Mucosa of stomach (tissue), 1 donor: Measurements from ENCODE around the gene C9orf85.
"Not testable (repeated sequence)": the region's sequence is repeated elsewhere in the genome, so short reads cannot be mapped to it uniquely, and the experiment has no call there.

ENCODE experiments used
- H3K27me3 ChIP-seq: one replicate; pipeline ENCODE4 v1.7.0; 2013; ENCODE audit warnings: mild to moderate bottlenecking, low read length; ENCODE audit not compliant: control insufficient read depth, insufficient read depth
- H3K36me3 ChIP-seq: one replicate; pipeline ENCODE4 v1.7.0; 2013; ENCODE audit warnings: low read length; ENCODE audit not compliant: control insufficient read depth, insufficient read depth
- H3K4me1 ChIP-seq: one replicate; pipeline ENCODE4 v1.7.0; 2013; ENCODE audit warnings: mild to moderate bottlenecking, low read length; ENCODE audit not compliant: control insufficient read depth, insufficient read depth
- H3K4me3 ChIP-seq: one replicate; pipeline ENCODE4 v1.7.0; 2013; ENCODE audit warnings: low read length
- H3K9ac ChIP-seq: one replicate; pipeline ENCODE4 v1.7.0; 2013; ENCODE audit warnings: mild to moderate bottlenecking, low read length, moderate library complexity
- H3K9me3 ChIP-seq: one replicate; pipeline ENCODE4 v1.7.0; 2013; ENCODE audit warnings: mild to moderate bottlenecking, low read length, moderate library complexity; ENCODE audit not compliant: control insufficient read depth
- donor health status: Pancreatic carcinoma.

The C9orf85 gene

DNA sequence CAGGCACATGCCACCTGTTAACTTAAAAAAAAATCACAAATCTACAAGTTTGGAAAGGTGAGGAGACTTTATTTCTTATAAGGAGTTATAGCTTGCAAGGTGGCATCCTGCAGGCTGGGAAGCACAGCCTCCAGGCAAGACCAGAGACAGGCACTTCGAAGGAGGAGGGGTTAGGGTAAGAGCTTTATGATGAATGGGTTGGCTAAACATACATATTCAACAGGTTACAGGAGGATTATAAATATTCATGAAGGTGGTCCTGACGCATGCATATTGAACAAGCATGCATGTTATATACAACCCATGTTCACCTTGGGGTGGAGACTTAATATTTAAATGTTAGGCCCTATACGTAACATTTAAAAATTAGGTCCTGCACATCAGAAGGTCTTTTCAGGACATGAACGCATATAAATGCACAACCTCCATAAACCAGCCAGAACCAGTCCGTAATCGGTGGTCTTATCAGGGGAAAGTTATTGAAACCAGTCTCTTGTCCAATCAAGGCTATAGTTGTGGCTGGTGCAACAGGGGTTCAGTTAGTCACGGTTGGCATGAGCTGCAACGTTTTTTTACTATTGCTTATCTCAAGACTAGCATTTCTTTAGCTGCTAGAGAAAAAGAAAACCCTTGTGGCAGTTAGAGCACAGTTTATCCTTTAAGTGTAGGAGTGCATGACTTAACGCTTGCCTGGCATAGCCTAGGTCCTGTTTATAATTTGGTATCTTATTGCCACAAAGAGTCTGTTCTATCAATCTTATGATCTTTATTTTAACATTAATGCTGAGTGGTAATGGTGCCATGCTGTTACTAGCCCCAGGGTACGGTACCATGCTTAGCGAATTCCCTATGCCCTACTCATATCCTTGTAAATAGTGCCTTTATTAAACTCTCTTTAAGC, 76.3 kb downstream of the C9orf85 start:
- no peak overlapping the region for H3K9ac ChIP-seq
- no peak overlapping the region for H3K4me3 ChIP-seq
- no peaks in the 10 kb centered on the region for H3K4me1 ChIP-seq
- no peaks in the 10 kb centered on the region for H3K36me3 ChIP-seq
- no peaks in the 10 kb centered on the region for H3K9me3 ChIP-seq
- H3K27me3 ChIP-seq, result no peaks in the 10 kb centered on the region

DNA sequence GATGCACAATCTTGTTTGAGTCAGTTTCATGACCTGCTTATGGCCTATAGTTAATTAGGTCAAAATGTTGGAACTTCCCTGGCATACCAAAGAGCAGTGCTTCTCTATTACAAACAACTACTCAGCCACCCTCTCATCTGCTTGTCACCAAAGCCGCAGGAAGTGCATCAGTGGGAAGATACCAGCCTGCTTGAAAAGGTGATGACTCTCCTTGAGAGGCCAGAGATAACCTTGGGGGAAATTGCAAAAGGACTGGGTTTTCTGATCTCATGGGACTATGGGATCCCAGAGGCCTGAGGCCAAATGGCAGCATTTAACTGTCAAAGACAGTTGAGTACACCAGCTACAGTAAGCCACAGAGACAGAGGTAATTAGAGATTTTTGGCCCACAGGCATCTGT, 79.0 kb downstream of the C9orf85 start:
- H3K4me1 ChIP-seq, result no peaks in the 10 kb centered on the region
- no peak overlapping the region for H3K9ac ChIP-seq

DNA sequence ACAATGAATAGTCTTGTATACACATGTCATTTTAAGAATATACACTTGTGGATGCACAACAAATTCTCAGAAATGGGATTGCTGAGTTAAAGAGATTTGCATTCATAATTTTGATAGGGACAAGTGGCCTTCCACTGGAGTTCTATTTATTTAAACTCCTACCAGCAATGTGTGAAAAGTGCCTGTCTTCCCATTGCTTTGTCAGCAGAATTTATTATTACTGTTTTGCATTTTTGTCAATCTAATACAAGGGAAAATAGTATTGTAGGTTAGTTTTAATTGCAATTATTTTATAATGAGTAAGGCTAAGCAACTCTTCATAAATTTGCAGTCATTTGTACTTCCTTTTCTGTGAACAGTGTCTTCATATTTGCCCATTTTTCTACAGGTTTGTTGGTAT, 94.0 kb downstream of the C9orf85 start:
- Histone ChIP-seq H3K9me3 (no peaks in the 10 kb centered on the region), H3K27me3 (no peaks in the 10 kb centered on the region), H3K4me3 (no peak overlapping the region), H3K9ac (no peak overlapping the region), H3K4me1 (no peaks in the 10 kb centered on the region), H3K36me3 (no peaks in the 10 kb centered on the region)

More for the DNA sequence above, 79.0 kb downstream of the C9orf85 start:
- H3K4me3 ChIP-seq, result no peak overlapping the region
- no peaks in the 10 kb centered on the region for H3K36me3 ChIP-seq
- no peaks in the 10 kb centered on the region for H3K27me3 ChIP-seq
- H3K9me3 ChIP-seq, result no peaks in the 10 kb centered on the region

DNA sequence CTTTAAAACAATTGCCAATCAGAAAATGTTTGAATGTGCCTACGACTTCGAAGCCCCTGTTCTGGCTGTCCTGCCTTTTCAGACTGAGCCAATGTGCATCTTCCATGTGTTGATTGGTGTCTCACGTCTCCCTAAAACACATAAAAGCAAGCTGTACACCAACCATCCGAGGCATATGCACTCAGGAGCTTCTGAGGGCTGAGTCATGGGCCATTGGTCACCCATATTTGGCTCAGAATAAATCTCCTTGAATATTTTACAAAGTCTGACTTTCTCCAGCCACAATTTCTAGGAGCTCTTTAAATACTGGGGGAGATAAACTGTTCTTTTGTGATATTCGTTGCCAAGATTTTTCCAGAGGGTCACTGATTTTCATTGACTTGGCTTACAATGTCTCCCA, 95.1 kb downstream of the C9orf85 start:
- no peaks in the 10 kb centered on the region for H3K4me1 ChIP-seq
- no peaks in the 10 kb centered on the region for H3K27me3 ChIP-seq
- no peak overlapping the region for H3K4me3 ChIP-seq
- no peak overlapping the region for H3K9ac ChIP-seq
- no peaks in the 10 kb centered on the region for H3K36me3 ChIP-seq
- H3K9me3 ChIP-seq, result no peaks in the 10 kb centered on the region

DNA sequence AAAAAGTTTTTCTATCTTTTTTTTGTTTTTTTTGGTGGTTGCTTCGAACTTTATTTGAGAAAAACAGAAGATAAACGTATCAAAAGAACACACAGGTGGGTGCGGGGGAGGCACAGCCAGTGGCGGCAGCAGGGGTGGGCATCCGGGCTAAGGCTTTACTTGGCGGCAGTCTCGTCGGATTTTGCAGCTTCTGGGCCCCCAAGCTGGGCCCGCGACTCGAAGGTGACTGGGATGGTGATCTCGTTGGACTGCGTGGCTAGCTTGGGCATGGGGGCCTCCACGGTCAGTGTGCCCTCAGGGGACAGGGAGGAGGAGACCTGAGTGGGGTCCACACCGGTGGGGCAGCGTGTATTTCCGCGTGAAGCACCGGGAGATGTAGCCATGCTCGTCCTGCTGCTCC, 96.3 kb downstream of the C9orf85 start:
- not testable (repeated sequence) for H3K36me3 ChIP-seq

DNA sequence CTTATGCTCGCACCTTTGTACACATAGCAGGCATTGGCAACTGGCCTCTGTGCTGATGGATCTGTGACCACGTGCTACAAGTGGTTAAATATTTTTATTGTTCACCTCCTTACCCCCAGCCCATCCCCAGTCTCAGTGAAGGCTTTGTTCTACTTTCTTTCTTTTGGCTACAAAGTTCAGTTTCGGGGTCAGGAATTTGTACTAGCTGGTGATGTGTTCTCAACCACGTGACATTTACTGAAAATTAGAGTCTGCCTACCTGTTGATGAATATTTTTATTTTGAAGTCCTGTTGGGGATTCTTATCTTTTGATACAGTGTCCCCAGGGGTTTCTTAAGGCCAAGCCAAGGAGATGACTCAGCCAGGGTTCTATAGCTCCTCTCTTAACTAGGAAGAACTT, 101.2 kb downstream of the C9orf85 start:
- Histone ChIP-seq H3K36me3 (no peaks in the 10 kb centered on the region), H3K27me3 (no peaks in the 10 kb centered on the region), H3K4me3 (no peak overlapping the region), H3K9ac (no peak overlapping the region), H3K9me3 (no peaks in the 10 kb centered on the region), H3K4me1 (peaks cover 9% of the 10 kb centered on the region)

More for the DNA sequence above, 96.3 kb downstream of the C9orf85 start:
- H3K9ac ChIP-seq, H3K4me1 ChIP-seq, H3K27me3 ChIP-seq, H3K9me3 ChIP-seq, H3K4me3 ChIP-seq: not testable (repeated sequence)

DNA sequence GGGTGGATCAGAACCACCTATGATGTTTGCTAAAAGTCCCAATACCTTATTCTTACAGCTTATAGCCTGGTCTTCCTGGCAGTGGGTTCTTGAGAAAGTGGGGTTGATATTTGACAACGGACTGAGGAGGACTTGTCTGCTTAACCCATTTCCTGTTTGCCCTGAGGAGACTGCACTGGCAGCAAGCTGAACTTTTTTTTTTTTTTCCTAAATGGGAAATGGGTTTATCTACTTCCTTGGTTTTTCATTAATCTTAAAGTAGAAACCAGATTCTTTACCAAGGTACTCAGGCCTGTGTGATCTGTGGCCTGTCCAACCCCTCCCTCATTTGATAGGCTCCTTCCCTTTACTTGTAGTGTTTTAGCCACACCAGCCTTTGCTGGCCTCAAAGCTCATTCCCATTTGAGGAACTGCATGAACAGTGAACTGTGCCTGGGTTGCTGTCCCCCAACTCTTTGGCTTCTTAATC, 101.9 kb downstream of the C9orf85 start:
- Histone ChIP-seq H3K9me3 (no peaks in the 10 kb centered on the region), H3K27me3 (no peaks in the 10 kb centered on the region), H3K36me3 (no peaks in the 10 kb centered on the region), H3K4me1 (peaks cover 9% of the 10 kb centered on the region), H3K9ac (no peak overlapping the region), H3K4me3 (no peak overlapping the region)

DNA sequence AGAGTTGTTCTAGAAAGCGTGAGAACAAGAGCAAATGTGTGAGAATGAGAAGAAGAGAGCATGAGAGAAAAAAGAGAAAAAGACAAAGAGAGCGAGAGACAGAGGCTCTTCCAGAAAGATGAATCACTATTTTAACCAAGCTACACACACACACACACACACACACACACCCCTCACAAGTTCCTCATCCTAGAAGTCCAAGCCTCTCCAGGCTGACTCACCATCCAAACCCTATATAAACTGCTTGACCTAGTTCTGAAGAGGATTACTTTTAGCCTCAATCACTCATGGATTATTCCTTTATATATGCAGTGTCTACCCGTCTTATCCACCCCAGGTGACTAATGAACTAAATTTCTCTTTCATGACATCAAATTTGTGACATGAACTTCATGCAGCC, 111.4 kb downstream of the C9orf85 start:
- no peak overlapping the region for H3K9ac ChIP-seq
- H3K9me3 ChIP-seq, result no peaks in the 10 kb centered on the region
- H3K4me3 ChIP-seq, result no peak overlapping the region
- no peaks in the 10 kb centered on the region for H3K36me3 ChIP-seq
- no peaks in the 10 kb centered on the region for H3K27me3 ChIP-seq
- peaks cover 13% of the 10 kb centered on the region for H3K4me1 ChIP-seq
